NB4 (cell line): ENCODE data around the gene AFF3.

Source experiments
- DNase-seq: peaks from one replicate; pipeline ENCODE4 v3.0.0; 2010; ENCODE audit warnings: low read depth
- H3K4me3 ChIP-seq: one replicate; pipeline ENCODE4 v1.5.1; 2011; ENCODE audit warnings: mild to moderate bottlenecking, low read depth, low read length, moderate library complexity
- MYC ChIP-seq: IDR thresholded peaks from 2 replicates; pipeline ENCODE4 v1.6.1; 2011; ENCODE audit warnings: low read depth, low read length
- POLR2A ChIP-seq: IDR thresholded peaks from 2 replicates; pipeline ENCODE4 v1.6.1; 2011; ENCODE audit warnings: mild to moderate bottlenecking; ENCODE audit not compliant: insufficient read length; ENCODE audit errors: extremely low read depth
- TF ChIP-seq, protein P1 (sequence below): IDR thresholded peaks from one replicate; pipeline ENCODE4 v1.5.1; 2012; ENCODE audit warnings: low read depth, low read length
- TF ChIP-seq, protein P2 (sequence below): IDR thresholded peaks from 2 replicates; pipeline ENCODE4 v1.6.1; 2011; ENCODE audit warnings: low read depth, low read length

Gene AFF3

DNA sequence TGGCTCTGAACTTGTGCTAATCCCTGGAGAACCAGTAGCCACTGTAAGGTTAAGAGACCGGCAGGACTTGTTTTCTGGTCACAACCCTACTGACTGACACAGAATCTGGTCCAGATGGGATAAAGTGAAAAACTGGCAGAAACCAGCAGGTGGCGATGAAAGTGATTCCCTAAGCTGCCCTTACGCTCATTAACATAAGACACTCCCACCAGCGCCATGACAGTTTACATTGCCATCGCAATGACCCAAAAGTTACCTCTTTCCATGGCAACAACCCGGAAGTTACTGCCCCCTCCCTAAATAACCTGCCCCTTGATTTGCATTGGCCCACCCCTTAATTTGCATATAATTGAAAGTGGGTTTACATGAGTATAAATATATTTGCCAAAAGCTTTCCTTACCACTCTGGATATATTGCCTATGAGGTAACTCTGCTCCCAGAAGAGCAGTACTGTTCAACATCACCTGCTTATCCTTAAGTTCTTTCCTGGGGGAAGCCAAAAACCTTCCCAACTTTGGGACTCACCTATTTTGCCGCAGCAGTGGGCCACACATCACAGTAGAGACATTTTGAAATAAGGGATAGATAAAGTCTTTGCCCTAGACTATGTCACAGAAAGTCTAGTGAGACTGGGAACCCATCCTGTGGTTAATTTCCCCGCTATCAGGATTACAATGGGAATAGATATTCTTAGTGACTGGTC is 35.8 kb upstream of the AFF3 start:
- TF ChIP-seq, protein P1, sequence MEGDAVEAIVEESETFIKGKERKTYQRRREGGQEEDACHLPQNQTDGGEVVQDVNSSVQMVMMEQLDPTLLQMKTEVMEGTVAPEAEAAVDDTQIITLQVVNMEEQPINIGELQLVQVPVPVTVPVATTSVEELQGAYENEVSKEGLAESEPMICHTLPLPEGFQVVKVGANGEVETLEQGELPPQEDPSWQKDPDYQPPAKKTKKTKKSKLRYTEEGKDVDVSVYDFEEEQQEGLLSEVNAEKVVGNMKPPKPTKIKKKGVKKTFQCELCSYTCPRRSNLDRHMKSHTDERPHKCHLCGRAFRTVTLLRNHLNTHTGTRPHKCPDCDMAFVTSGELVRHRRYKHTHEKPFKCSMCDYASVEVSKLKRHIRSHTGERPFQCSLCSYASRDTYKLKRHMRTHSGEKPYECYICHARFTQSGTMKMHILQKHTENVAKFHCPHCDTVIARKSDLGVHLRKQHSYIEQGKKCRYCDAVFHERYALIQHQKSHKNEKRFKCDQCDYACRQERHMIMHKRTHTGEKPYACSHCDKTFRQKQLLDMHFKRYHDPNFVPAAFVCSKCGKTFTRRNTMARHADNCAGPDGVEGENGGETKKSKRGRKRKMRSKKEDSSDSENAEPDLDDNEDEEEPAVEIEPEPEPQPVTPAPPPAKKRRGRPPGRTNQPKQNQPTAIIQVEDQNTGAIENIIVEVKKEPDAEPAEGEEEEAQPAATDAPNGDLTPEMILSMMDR, result peak; percentile 58
- TF ChIP-seq MYC (no peak), POLR2A (no peak)
- TF ChIP-seq, protein P2, sequence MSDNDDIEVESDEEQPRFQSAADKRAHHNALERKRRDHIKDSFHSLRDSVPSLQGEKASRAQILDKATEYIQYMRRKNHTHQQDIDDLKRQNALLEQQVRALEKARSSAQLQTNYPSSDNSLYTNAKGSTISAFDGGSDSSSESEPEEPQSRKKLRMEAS, result no peak
- DNase-seq, result peak; percentile 69
- no peak overlapping the region for H3K4me3 ChIP-seq

DNA sequence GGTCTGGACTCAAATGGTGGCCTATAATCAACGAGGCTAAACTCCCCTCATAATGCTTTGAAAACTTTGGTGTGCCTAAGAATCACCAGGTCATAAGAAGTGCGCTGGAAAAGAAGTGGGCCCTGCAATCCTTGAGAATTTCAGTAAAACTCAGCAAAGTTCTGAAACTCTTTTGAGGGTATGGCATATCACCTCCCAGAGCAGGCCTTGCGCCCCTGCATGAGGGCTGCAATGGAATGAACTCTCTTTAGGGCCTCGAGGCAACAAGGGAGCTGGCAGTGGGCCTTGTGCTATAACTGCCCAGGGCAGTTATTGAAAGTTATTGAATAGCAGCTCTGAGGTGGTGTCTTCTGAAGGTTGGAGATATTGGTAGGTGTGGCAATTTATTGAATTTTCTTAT is 34.5 kb upstream of the AFF3 start:
- DNase-seq, result no peak
- no peak for TF ChIP-seq MYC
- no peak overlapping the region for H3K4me3 ChIP-seq

DNA sequence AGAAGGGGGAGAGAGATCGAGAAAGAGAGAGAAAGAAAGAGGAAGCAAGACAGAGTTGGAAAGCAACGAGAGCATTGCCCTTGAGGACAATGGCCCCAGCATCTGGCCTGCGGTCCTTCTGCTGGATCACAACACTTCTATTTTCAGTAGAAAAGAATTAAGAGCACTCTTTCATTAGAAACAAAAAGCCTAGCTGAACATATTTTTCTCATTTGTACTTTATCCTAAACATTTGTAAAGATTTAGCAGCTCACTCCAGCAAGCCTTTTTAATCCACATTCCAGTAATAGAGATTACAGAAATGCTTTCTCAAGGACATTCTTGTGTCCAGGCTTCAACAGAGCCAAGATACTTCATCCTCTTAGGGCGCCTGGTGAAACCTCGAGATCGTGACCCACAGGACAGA is 31.6 kb upstream of the AFF3 start:
- DNase-seq, result peak; percentile 34
- peak overlapping the region; percentile 6 for H3K4me3 ChIP-seq
- TF ChIP-seq POLR2A (no peak), MYC (no peak)
- TF ChIP-seq, protein P2, result no peak
- TF ChIP-seq, protein P1, result no peak

DNA sequence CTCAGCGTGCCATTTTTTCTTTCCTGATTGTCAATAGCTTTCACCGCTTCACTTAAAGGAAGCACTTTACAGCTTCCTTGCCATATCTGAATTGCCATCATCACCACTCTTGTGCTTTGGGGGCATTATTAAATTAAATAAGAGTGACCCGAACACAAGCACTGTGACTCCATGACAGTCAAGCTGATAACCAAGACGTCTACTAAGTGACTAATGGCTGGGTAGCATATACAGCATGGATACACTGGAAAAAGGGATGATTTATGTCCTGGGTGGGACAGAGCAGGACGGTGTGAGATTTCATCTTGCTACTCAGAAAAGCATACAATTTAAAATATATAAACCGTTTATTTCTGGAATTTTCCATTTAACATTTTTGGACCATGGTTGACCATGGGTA is 24.3 kb upstream of the AFF3 start:
- no peak for DNase-seq
- H3K4me3 ChIP-seq, result no peak overlapping the region
- TF ChIP-seq POLR2A, result no peak
- no peak for TF ChIP-seq MYC
- TF ChIP-seq, protein P2, result no peak
- TF ChIP-seq, protein P1, result no peak

DNA sequence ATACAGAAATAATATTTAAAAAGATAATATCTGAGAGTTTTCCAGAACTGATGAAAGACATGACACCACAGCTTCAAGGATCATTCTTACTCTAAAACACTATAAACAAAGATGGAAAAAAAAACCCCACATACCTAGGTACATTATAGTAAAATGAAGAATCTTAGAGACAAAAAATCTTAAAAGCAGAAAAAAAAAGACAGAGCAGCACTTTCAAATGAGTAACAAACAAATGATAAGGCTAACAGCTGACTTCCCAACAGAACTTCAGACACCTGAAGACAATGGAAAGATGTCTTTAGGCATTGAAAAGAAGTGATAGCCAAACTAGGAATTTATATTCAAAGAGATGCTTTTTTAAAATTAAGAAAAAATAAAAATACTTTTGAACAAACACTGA is 21.2 kb upstream of the AFF3 start:
- TF ChIP-seq MYC (no peak), POLR2A (no peak)
- TF ChIP-seq, protein P2, result no peak
- TF ChIP-seq, protein P1, result no peak
- H3K4me3 ChIP-seq, result no peak overlapping the region
- no peak for DNase-seq

DNA sequence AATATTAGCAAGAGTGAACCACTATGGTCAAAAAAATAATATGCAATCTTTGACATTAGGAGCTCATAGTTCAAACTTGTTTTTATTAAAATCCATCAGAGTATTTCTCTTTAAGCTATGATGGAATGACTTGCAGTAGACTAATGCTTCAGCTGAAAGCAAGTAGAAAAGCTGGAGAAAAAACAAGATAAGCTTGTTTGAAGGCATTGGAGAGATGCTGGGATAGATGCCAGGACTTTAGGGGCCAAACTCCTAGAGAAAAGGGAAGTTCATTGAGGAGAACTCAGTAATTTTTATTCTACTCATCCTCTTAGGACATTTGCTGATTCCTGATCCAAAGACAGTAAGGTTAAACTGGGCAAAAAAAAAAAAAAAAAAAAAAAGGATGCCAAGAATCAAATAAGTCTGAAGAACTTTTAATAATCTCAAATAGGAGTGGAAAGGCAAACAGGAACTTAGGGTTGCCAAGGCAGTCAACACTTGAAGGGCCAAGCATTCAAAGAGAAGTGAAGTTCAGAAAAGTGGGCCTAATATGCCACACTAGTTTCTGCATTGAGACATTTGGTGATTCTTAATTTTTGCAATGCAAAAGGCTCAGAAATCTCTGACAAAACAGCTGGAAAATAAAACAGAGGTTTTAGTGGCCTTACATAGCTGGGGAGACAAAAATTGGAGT is 19.7 kb upstream of the AFF3 start:
- H3K4me3 ChIP-seq, result no peak overlapping the region
- TF ChIP-seq MYC, result no peak
- TF ChIP-seq, protein P2, result no peak
- TF ChIP-seq POLR2A, result no peak
- TF ChIP-seq, protein P1, result no peak
- DNase-seq, result no peak
